GM23338 (cell line): ENCODE measurements around the gene PRSS21. TPM values are rescaled to one million over a fixed set of nuclear protein-coding genes. Genes with fewer than 3 reads are reported as not detected.

Source experiments
- ATAC-seq: fragments of 200-7000 bp; cut with Tn5 transposase; 3 replicates; pipeline ENCODE4 v1.9.1; 2020
- DNase-seq: peaks from one replicate; pipeline ENCODE4 v3.0.0-alpha.2; 2015; ENCODE audit warnings: low spot score
- H2AFZ ChIP-seq: fragments of 200-600 bp; sonication (generic); 2 replicates; pipeline ENCODE4 v1.8.0; 2016; ENCODE audit warnings: antibody characterized with exemption, mild to moderate bottlenecking, moderate library complexity
- H3F3A ChIP-seq: fragments of 200-600 bp; sonication (generic); replicated peaks from 2 replicates; pipeline ENCODE4 v1.8.0; 2017; ENCODE audit warnings: antibody characterized with exemption, mixed run types, low read depth
- H3K27ac ChIP-seq: fragments of 200-600 bp; sonication (generic); 2 replicates; pipeline ENCODE4 v1.6.1; 2016; ENCODE audit warnings: low read depth
- H3K27me3 ChIP-seq: fragments of 200-600 bp; sonication (generic); 2 replicates; pipeline ENCODE4 v1.8.0; 2016; ENCODE audit warnings: mild to moderate bottlenecking, mixed run types, moderate library complexity; ENCODE audit not compliant: insufficient read depth
- H3K36me3 ChIP-seq: fragments of 200-600 bp; sonication (generic); 2 replicates; pipeline ENCODE4 v1.8.0; 2016; ENCODE audit warnings: mild to moderate bottlenecking; ENCODE audit not compliant: insufficient read depth
- H3K4me1 ChIP-seq: fragments of 200-600 bp; sonication (generic); 2 replicates; pipeline ENCODE4 v1.8.0; 2016; ENCODE audit warnings: mild to moderate bottlenecking, moderate library complexity; ENCODE audit not compliant: insufficient read depth
- H3K4me2 ChIP-seq: fragments of 200-600 bp; sonication (generic); 2 replicates; pipeline ENCODE4 v1.7.1; 2017; ENCODE audit warnings: mixed run types
- H3K4me3 ChIP-seq: fragments of 200-600 bp; sonication (generic); 2 replicates; pipeline ENCODE4 v1.6.1; 2016; ENCODE audit warnings: mixed run types
- H3K79me2 ChIP-seq: fragments of 200-600 bp; sonication (generic); replicated peaks from 2 replicates; pipeline ENCODE4 v1.8.0; 2017; ENCODE audit warnings: mild to moderate bottlenecking; ENCODE audit not compliant: insufficient read depth
- H3K9me2 ChIP-seq: fragments of 200-600 bp; sonication (generic); 2 replicates; pipeline ENCODE4 v1.8.0; 2017; ENCODE audit not compliant: insufficient read depth
- H4K20me1 ChIP-seq: fragments of 200-600 bp; sonication (generic); replicated peaks from 2 replicates; pipeline ENCODE4 v1.8.0; 2017; ENCODE audit warnings: mild to moderate bottlenecking; ENCODE audit not compliant: insufficient read depth
- H3K27ac Mint-ChIP-seq: 2 replicates; pipeline ENCODE4 v1.8.0; 2020; ENCODE audit warnings: inconsistent platforms, mild to moderate bottlenecking, moderate library complexity, mixed read lengths
- H3K27me3 Mint-ChIP-seq: 3 replicates; pipeline ENCODE4 v1.8.0; 2022; ENCODE audit warnings: low read depth, mild to moderate bottlenecking, moderate library complexity, mixed read lengths, inconsistent platforms; ENCODE audit not compliant: insufficient read depth, poor library complexity
- H3K36me3 Mint-ChIP-seq: 3 replicates; pipeline ENCODE4 v1.8.0; 2021; ENCODE audit warnings: low read depth, mild to moderate bottlenecking, inconsistent platforms, moderate library complexity, mixed read lengths
- H3K4me1 Mint-ChIP-seq: 3 replicates; pipeline ENCODE4 v1.8.0; 2020; ENCODE audit warnings: mild to moderate bottlenecking, inconsistent platforms, mixed read lengths
- H3K4me3 Mint-ChIP-seq: 3 replicates; pipeline ENCODE4 v1.8.0; 2021; ENCODE audit warnings: moderate library complexity, mild to moderate bottlenecking, inconsistent platforms, mixed read lengths
- H3K9me3 Mint-ChIP-seq: 3 replicates; pipeline ENCODE4 v1.8.0; 2020; ENCODE audit warnings: moderate library complexity, mild to moderate bottlenecking, inconsistent platforms, mixed read lengths
- CREB1 ChIP-seq: fragments of 250-450 bp; sonication (Bioruptor Pico); IDR thresholded peaks from 2 replicates; pipeline ENCODE4 v1.5.0; 2020; ENCODE audit warnings: low read depth, mild to moderate bottlenecking, moderate library complexity
- ETS1 ChIP-seq: IDR thresholded peaks from 2 replicates; pipeline ENCODE4 v1.6.1; 2016; ENCODE audit warnings: antibody characterized with exemption
- EZH2 ChIP-seq: fragments of 200-600 bp; sonication (generic); IDR thresholded peaks from one replicate; pipeline ENCODE4 v1.8.0; 2017; ENCODE audit warnings: antibody characterized with exemption, mild to moderate bottlenecking, low read depth; ENCODE audit not compliant: unreplicated experiment
- JUNB ChIP-seq: IDR thresholded peaks from one replicate; pipeline ENCODE4 v1.6.1; 2016; ENCODE audit warnings: antibody characterized with exemption; ENCODE audit not compliant: unreplicated experiment
- NANOG ChIP-seq: IDR thresholded peaks from 2 replicates; pipeline ENCODE4 v1.6.1; 2016; ENCODE audit warnings: antibody characterized with exemption, borderline replicate concordance
- POLR2AphosphoS5 ChIP-seq: IDR thresholded peaks from 2 replicates; pipeline ENCODE4 v1.6.1; 2016; ENCODE audit warnings: antibody characterized with exemption, low read depth
- REST ChIP-seq: IDR thresholded peaks from one replicate; pipeline ENCODE4 v1.6.1; 2018; ENCODE audit warnings: antibody characterized with exemption; ENCODE audit not compliant: unreplicated experiment
- STAT1 ChIP-seq: IDR thresholded peaks from one replicate; pipeline ENCODE4 v1.6.1; 2016; ENCODE audit warnings: antibody characterized with exemption; ENCODE audit not compliant: unreplicated experiment
- ZNF114 ChIP-seq: fragments of 250-450 bp; sonication (Bioruptor Pico); IDR thresholded peaks from 2 replicates; pipeline ENCODE4 v1.5.0; 2020; ENCODE audit warnings: mild to moderate bottlenecking, moderate library complexity
- ZNF331 ChIP-seq: fragments of 250-450 bp; sonication (Bioruptor Pico); IDR thresholded peaks from 2 replicates; pipeline ENCODE4 v1.5.0; 2020; ENCODE audit warnings: low read depth, mild to moderate bottlenecking, moderate library complexity
- polyA plus RNA-seq: library from polyadenylated mRNA; unstranded; fragments of >200 nt; fragmentation: Nextera tagmentation; extraction: Ambion mirVana; gene quantifications from 2 replicates; pipeline ENCODE4 v1.2.1, GENCODE V29; 2016
- total RNA-seq: library from RNA; depleted of rRNA; stranded (reverse); fragments of >200 nt; shearing (Covaris generic); gene quantifications from 2 replicates; pipeline ENCODE4 v1.2.3, GENCODE V29; 2014
- TF ChIP-seq, protein P1 (sequence below): fragments of 250-450 bp; sonication (Bioruptor Pico); IDR thresholded peaks from 2 replicates; pipeline ENCODE4 v1.5.0; 2020; ENCODE audit warnings: mild to moderate bottlenecking, moderate library complexity

Gene PRSS21
- total and polyA plus RNA-seq, 2 experiments from 2014 or later, result 2.4 to 3.1 TPM

- Mint-ChIP-seq H3K36me3 (no peaks in the 10 kb centered on the region), H3K4me3 (no peak overlapping the region), H3K27me3 (peaks cover 11% of the 10 kb centered on the region), H3K9me3 (peaks cover 9% of the 10 kb centered on the region; the same call in 2 of the 3 replicates), H3K27ac (no peak overlapping the region), H3K4me1 (peaks cover 5% of the 10 kb centered on the region; the same call in 2 of the 3 replicates)
- no peak for DNase-seq
- no peaks in the 10 kb centered on the region for H3F3A ChIP-seq
- no peaks in the 10 kb centered on the region for H3K4me1 ChIP-seq
- H3K36me3 ChIP-seq, result no peaks in the 10 kb centered on the region
- no peak for ATAC-seq
- no peaks in the 10 kb centered on the region for H4K20me1 ChIP-seq
- H3K4me3 ChIP-seq, result no peak overlapping the region
- no peaks in the 10 kb centered on the region for H3K9me2 ChIP-seq
- peaks cover 13% of the 10 kb centered on the region; the same call in 1 of the 2 replicates for H3K27me3 ChIP-seq
- no peak overlapping the region for H3K27ac ChIP-seq
- H3K79me2 ChIP-seq, result no peaks in the 10 kb centered on the region
- no peak overlapping the region for H3K4me2 ChIP-seq
- H2AFZ ChIP-seq, result no peak overlapping the region
- TF ChIP-seq ZNF114 (CRISPR knock-in tag), result no peak
- TF ChIP-seq JUNB, result no peak
- TF ChIP-seq NANOG, result no peak
- TF ChIP-seq REST, result no peak
- TF ChIP-seq EZH2, result no peak
- TF ChIP-seq POLR2AphosphoS5, result no peak
- TF ChIP-seq ETS1, result no peak
- no peak for TF ChIP-seq CREB1 (CRISPR knock-in tag)
- TF ChIP-seq, protein P1, sequence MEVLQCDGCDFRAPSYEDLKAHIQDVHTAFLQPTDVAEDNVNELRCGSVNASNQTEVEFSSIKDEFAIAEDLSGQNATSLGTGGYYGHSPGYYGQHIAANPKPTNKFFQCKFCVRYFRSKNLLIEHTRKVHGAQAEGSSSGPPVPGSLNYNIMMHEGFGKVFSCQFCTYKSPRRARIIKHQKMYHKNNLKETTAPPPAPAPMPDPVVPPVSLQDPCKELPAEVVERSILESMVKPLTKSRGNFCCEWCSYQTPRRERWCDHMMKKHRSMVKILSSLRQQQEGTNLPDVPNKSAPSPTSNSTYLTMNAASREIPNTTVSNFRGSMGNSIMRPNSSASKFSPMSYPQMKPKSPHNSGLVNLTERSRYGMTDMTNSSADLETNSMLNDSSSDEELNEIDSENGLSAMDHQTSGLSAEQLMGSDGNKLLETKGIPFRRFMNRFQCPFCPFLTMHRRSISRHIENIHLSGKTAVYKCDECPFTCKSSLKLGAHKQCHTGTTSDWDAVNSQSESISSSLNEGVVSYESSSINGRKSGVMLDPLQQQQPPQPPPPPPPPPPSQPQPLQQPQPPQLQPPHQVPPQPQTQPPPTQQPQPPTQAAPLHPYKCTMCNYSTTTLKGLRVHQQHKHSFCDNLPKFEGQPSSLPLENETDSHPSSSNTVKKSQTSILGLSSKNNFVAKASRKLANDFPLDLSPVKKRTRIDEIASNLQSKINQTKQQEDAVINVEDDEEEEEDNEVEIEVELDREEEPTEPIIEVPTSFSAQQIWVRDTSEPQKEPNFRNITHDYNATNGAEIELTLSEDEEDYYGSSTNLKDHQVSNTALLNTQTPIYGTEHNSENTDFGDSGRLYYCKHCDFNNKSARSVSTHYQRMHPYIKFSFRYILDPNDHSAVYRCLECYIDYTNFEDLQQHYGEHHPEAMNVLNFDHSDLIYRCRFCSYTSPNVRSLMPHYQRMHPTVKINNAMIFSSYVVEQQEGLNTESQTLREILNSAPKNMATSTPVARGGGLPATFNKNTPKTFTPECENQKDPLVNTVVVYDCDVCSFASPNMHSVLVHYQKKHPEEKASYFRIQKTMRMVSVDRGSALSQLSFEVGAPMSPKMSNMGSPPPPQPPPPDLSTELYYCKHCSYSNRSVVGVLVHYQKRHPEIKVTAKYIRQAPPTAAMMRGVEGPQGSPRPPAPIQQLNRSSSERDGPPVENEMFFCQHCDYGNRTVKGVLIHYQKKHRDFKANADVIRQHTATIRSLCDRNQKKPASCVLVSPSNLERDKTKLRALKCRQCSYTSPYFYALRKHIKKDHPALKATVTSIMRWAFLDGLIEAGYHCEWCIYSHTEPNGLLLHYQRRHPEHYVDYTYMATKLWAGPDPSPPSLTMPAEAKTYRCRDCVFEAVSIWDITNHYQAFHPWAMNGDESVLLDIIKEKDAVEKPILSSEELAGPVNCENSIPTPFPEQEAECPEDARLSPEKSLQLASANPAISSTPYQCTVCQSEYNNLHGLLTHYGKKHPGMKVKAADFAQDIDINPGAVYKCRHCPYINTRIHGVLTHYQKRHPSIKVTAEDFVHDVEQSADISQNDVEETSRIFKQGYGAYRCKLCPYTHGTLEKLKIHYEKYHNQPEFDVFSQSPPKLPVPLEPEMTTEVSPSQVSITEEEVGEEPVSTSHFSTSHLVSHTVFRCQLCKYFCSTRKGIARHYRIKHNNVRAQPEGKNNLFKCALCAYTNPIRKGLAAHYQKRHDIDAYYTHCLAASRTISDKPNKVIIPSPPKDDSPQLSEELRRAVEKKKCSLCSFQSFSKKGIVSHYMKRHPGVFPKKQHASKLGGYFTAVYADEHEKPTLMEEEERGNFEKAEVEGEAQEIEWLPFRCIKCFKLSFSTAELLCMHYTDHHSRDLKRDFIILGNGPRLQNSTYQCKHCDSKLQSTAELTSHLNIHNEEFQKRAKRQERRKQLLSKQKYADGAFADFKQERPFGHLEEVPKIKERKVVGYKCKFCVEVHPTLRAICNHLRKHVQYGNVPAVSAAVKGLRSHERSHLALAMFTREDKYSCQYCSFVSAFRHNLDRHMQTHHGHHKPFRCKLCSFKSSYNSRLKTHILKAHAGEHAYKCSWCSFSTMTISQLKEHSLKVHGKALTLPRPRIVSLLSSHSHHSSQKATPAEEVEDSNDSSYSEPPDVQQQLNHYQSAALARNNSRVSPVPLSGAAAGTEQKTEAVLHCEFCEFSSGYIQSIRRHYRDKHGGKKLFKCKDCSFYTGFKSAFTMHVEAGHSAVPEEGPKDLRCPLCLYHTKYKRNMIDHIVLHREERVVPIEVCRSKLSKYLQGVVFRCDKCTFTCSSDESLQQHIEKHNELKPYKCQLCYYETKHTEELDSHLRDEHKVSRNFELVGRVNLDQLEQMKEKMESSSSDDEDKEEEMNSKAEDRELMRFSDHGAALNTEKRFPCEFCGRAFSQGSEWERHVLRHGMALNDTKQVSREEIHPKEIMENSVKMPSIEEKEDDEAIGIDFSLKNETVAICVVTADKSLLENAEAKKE (CRISPR knock-in tag), result no peak
- TF ChIP-seq ZNF331 (CRISPR knock-in tag), result no peak
- TF ChIP-seq STAT1, result no peak
Observed at GRCh38 chr16:2845116-2845515, 28.1 kb downstream of the PRSS21 start.
